AG09309 (cell line): Measurements from ENCODE around the gene DMRT1.
"Not testable (repeated sequence)": the region's sequence is repeated elsewhere in the genome, so short reads cannot be mapped to it uniquely, and the experiment has no call there.

Source experiments
- DNase-seq: peaks from one replicate; pipeline ENCODE4 v3.0.0-alpha.2; 2010; ENCODE audit warnings: low read depth
- H3K4me3 ChIP-seq: 2 replicates; pipeline ENCODE4 v1.5.1; 2011; ENCODE audit warnings: mild to moderate bottlenecking, low read depth, low read length, moderate library complexity; ENCODE audit not compliant: control insufficient read depth
- TF ChIP-seq, protein P1 (sequence below): IDR thresholded peaks from 2 replicates; pipeline ENCODE4 v1.5.1; 2011; ENCODE audit warnings: mild to moderate bottlenecking, low read depth, low read length, inconsistent platforms; ENCODE audit not compliant: insufficient read depth, control insufficient read depth; ENCODE audit errors: missing control alignments

The DMRT1 gene

DNA sequence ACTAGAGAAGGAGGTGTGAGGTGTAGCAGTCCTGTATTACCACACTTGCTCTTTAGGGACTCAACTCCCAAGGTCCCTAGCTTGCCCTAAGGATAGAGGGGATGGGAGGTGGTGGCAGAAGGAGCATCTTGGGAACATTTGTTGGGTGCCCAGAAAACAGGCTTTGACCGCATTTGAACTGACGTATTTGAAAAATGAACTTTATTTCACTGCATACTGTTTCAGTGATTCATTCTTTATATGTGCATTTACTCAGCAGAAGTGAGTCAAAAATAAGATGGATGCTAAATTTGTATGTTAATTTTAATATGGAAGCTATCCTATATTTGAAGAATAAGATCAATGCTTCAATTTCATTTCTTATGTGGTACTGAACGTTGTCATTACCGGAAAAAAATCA lies 153.7 kb downstream of the DMRT1 start:
- no peak overlapping the region for H3K4me3 ChIP-seq
- TF ChIP-seq, protein P1, sequence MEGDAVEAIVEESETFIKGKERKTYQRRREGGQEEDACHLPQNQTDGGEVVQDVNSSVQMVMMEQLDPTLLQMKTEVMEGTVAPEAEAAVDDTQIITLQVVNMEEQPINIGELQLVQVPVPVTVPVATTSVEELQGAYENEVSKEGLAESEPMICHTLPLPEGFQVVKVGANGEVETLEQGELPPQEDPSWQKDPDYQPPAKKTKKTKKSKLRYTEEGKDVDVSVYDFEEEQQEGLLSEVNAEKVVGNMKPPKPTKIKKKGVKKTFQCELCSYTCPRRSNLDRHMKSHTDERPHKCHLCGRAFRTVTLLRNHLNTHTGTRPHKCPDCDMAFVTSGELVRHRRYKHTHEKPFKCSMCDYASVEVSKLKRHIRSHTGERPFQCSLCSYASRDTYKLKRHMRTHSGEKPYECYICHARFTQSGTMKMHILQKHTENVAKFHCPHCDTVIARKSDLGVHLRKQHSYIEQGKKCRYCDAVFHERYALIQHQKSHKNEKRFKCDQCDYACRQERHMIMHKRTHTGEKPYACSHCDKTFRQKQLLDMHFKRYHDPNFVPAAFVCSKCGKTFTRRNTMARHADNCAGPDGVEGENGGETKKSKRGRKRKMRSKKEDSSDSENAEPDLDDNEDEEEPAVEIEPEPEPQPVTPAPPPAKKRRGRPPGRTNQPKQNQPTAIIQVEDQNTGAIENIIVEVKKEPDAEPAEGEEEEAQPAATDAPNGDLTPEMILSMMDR, result no peak
- no peak for DNase-seq

DNA sequence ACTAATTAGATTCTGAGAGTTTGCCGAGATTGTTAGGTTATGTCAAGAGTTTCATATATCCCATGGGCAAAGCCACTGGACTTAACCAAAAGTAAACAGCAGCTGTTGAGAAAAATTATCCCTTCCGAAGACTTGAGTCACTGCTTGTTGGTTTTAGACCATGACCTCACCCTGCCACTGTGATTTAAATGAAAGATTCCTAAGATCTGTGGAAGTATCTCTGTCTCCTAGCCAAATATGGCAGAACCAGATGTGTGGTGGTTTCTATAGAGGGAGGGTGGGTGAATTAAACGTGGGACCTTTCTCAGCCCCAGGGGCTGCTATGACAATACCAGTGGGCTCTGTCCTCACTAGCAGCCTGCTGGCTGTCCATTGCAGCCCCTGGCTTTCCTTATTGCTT lies 154.3 kb downstream of the DMRT1 start:
- no peak for DNase-seq
- TF ChIP-seq, protein P1, result no peak
- H3K4me3 ChIP-seq, result no peak overlapping the region

DNA sequence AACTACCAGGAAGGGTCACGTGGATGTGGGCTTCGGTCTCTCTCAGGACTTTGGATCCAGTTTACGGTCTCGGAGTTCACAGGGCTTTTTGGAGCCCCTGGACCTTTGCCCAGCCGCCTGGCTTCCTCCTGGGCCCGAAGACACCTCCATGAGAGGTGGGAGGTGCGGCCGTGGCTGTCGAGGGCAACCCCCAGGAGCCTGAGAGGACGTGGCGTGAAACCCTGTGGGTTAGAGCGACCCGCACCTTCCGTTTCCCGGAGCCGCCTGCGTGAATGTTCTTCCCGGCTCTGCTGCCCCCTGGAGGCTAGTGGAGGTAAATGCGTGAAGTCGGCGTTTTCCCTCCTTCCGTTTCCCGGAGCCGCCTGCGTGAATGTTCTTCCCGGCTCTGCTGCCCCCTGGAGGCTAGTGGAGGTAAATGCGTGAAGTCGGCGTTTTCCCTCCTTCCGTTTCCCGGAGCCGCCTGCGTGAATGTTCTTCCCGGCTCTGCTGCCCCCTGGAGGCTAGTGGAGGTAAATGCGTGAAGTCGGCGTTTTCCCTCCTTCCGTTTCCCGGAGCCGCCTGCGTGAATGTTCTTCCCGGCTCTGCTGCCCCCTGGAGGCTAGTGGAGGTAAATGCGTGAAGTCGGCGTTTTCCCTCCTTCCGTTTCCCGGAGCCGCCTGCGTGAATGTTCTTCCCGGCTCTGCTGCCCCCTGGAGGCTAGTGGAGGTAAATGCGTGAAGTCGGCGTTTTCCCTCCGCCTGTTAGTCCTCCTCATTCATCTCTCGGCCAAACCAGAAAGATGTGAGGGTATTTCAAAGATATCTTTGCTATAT lies 157.0 kb downstream of the DMRT1 start:
- not testable (repeated sequence) for H3K4me3 ChIP-seq, DNase-seq
- TF ChIP-seq, protein P1, result peak; percentile 1

DNA sequence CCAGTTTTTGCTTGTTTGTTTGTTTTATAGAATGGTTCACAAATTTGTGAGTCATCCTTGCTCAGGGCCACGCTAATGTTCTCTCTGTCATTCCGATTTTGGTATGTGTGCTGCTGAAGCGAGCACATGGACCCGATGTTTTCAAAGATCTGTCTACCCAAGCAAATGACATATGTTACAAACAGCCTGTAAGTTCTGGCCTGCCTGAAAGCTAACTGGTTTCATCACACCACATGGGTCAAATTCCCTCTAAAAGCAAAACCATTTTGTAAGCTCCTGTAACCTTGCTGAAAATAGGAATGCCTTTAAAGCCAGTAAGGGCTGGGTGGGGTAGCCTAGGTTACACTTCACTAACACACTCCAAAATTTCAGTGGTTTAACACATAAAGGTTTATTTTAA lies 160.3 kb downstream of the DMRT1 start:
- TF ChIP-seq, protein P1, result no peak
- no peak overlapping the region for H3K4me3 ChIP-seq
- DNase-seq, result no peak

DNA sequence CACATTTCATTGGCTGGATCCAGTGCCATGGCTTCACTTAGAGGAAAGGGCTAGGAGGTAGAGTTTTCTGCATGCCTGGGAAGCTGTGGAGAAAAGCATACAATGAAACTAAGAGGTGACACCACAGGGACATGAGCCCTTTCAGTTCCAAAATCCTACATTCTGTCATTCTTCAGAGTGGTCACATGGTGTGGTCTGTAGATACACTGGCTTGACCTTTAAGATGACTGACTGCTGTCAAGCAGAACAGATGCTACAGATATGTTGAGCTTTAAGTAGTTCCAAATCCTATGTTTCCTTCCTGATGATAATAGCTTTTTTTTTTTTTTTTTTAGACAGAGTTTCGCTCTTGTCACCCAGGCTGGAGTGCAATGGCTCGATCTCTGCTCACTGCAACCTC lies 161.2 kb downstream of the DMRT1 start:
- TF ChIP-seq, protein P1, result no peak
- no peak for DNase-seq
- no peak overlapping the region for H3K4me3 ChIP-seq

DNA sequence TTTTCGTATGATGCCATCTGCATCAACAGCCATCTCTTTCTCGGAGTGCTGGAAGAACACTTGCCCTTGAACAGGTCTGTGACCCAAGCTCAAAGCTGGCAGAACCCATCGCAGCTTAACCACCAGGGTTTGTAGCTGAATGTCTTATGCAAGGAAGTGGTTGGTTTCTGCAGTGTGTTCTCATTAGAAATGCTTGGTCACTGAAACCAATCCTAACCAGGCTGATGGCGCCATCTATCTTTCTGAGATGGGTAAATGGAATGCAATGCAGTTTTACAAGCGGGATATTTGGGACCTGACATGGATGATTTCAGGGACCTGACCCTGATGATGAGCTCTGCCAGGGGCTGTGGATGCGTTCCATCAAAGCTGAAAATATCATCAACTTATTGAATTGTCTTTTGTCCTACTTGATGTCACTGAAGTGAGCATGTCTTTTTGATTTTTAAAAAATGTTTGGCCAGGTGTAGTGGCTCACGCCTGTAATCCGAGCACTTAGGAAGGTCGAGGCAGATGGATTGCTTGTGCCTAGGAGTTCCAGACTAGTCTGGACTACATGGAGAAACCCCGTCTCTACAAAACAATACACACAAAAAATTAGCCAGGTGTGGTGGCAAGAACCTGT lies 163.7 kb downstream of the DMRT1 start:
- H3K4me3 ChIP-seq, result no peak overlapping the region
- TF ChIP-seq, protein P1, result peak; percentile 74
- peak; percentile 28 for DNase-seq
